ENCODE data around the gene GPATCH8. TPM values are rescaled to one million over a fixed set of nuclear protein-coding genes. Genes with fewer than 3 reads are reported as not detected.

GPATCH8 gene
- total RNA-seq, 1 donor from 2014 or later: 51.5 TPM

DNA sequence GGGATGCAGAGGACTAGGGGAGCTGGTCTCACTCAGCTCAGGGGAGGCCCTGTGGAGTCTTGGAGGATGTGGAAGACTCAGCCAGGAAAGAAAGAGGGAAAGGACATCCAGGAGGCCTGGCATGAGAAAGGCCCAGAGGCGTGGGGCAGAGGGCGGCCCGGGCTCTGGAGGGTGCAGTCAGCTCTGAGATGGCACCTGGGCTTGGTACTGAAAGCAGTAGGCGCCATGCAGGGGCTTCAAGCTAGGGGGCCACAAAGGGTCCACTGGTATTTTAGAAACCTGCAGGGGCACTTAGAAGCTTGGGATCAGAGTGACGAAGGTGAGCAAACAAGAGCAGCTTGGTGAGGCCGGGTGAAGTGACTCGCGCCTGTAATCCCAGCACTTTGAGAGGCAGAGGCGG is 145.1 kb downstream of the GPATCH8 start:
- H3K9me3 Mint-ChIP-seq: no peaks in the 10 kb centered on the region
- TF ChIP-seq, protein P1, sequence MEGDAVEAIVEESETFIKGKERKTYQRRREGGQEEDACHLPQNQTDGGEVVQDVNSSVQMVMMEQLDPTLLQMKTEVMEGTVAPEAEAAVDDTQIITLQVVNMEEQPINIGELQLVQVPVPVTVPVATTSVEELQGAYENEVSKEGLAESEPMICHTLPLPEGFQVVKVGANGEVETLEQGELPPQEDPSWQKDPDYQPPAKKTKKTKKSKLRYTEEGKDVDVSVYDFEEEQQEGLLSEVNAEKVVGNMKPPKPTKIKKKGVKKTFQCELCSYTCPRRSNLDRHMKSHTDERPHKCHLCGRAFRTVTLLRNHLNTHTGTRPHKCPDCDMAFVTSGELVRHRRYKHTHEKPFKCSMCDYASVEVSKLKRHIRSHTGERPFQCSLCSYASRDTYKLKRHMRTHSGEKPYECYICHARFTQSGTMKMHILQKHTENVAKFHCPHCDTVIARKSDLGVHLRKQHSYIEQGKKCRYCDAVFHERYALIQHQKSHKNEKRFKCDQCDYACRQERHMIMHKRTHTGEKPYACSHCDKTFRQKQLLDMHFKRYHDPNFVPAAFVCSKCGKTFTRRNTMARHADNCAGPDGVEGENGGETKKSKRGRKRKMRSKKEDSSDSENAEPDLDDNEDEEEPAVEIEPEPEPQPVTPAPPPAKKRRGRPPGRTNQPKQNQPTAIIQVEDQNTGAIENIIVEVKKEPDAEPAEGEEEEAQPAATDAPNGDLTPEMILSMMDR (conservative IDR thresholded peaks at IDR 0.05): no peak
- peaks cover under 1% of the 10 kb centered on the region for H3K36me3 Mint-ChIP-seq
- H3K27ac Mint-ChIP-seq: no peak overlapping the region
- no peak overlapping the region for H3K4me3 Mint-ChIP-seq
- H3K4me1 Mint-ChIP-seq (ENCODE audit: unreplicated experiment): peaks cover 26% of the 10 kb centered on the region
- DNase-seq (ENCODE audit: extremely low spot score, unreplicated experiment): no peak
- no peaks in the 10 kb centered on the region for H3K27me3 Mint-ChIP-seq

DNA sequence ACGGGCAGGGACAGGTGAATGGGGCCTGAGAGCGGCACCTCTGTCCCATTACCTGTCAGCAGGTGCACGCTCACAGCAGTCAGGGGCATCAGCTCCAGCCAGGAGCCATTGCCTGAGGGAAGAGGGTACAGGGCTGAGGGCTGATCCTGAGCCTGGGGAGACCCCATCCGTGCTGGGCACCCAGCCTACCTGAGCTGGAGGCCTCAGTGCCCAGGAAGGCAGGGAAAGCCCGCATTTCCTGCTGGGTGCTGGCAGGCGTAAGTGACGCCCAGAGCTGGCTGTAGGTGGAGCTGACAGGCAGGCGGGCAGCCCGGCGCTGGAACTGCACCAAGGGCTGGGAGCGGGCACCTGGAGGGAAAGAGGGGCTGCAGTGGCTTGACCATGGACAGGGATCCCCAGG is 147.0 kb downstream of the GPATCH8 start:
- H3K27ac Mint-ChIP-seq: no peak overlapping the region
- H3K9me3 Mint-ChIP-seq: no peaks in the 10 kb centered on the region
- H3K27me3 Mint-ChIP-seq: no peaks in the 10 kb centered on the region
- H3K36me3 Mint-ChIP-seq: peaks cover 4% of the 10 kb centered on the region
- peaks cover 23% of the 10 kb centered on the region for H3K4me1 Mint-ChIP-seq (ENCODE audit: unreplicated experiment)
- H3K4me3 Mint-ChIP-seq: no peak overlapping the region
- TF ChIP-seq, protein P1 (conservative IDR thresholded peaks at IDR 0.05): no peak
- no peak for DNase-seq (ENCODE audit: extremely low spot score, unreplicated experiment)

DNA sequence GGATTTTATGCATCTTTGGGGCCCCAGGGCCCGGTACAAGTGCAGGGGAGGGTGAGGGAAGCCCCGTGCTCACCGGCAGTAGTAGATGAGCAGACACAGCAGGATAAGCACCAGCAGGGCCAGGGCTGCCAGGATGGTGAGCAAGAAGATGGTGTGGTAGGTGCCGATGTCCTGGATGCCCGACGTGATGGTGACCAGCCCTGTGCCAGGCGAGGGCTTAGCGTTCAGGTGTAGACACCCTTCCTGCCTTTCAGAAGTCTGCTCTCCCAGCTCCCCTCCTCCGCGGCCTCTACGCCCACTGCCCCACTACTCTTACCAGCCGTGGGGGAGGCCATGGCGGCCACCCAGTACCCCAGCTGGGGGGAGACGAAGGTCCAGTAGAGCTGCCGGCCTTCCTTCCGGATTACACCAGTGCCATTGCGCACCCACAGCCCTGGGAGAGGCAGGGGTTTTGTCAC is 147.5 kb downstream of the GPATCH8 start:
- Mint-ChIP-seq H3K27ac (no peak overlapping the region), H3K9me3 (no peaks in the 10 kb centered on the region), H3K36me3 (peaks cover 4% of the 10 kb centered on the region), H3K4me1 (ENCODE audit: unreplicated experiment) (peaks cover 18% of the 10 kb centered on the region), H3K27me3 (no peaks in the 10 kb centered on the region), H3K4me3 (no peak overlapping the region)
- DNase-seq (ENCODE audit: extremely low spot score, unreplicated experiment): no peak
- TF ChIP-seq, protein P1 (conservative IDR thresholded peaks at IDR 0.05): no peak

DNA sequence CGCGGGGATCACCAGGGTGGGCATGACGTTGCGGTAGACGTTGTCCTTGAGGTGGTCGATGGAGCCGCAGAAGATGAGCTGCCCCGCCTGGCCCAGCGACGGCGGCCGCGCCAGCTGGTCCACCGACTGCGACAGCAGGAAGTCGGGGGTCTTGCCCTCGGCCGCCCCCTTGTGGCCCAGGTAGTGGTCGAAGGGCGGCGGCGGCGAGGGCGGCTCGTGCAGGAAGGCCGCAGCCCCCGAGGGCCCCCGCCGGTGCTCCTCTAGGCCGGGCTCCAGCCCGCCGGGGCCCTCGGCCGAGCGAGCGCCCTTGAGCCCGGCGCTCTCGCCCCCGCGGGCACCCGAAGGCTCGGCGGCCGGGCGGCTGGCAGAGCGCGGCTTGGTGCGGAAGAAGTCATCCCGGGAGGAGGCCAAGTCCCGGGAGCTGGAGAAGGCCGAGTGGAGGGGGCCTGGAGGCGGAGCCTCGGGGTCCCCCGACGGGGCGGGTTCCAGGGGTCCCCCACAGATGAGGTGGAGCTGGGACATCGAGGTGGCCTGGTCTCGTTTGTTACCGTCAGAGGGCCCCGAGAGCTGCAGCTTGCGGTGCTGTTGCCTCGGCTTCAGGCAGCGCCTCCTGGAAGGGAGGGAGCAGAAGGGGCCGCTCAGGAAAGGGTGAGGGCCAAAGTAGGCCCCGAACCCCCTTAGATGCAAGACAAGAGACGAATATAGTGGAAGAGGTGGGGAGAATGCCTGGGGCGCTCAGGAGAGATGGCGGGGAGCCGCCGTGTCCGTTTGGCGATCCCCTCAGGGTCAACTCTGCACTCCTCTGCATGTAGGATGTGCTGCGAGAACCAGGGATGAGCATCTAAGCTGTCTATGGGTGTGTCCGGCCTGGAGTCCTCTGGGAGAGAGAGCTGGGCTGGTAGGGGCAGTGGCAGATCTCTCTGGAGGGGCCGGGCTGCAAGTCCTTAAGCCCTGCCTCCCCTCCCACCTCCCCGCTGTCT is 148.3 kb downstream of the GPATCH8 start:
- Mint-ChIP-seq H3K27me3 (no peaks in the 10 kb centered on the region), H3K27ac (no peak overlapping the region), H3K4me1 (ENCODE audit: unreplicated experiment) (peaks cover 11% of the 10 kb centered on the region), H3K9me3 (no peaks in the 10 kb centered on the region), H3K36me3 (peaks cover 4% of the 10 kb centered on the region), H3K4me3 (peak overlapping the region; percentile 36)
- TF ChIP-seq, protein P1 (conservative IDR thresholded peaks at IDR 0.05): peak; percentile 78
- DNase-seq (ENCODE audit: extremely low spot score, unreplicated experiment): no peak

DNA sequence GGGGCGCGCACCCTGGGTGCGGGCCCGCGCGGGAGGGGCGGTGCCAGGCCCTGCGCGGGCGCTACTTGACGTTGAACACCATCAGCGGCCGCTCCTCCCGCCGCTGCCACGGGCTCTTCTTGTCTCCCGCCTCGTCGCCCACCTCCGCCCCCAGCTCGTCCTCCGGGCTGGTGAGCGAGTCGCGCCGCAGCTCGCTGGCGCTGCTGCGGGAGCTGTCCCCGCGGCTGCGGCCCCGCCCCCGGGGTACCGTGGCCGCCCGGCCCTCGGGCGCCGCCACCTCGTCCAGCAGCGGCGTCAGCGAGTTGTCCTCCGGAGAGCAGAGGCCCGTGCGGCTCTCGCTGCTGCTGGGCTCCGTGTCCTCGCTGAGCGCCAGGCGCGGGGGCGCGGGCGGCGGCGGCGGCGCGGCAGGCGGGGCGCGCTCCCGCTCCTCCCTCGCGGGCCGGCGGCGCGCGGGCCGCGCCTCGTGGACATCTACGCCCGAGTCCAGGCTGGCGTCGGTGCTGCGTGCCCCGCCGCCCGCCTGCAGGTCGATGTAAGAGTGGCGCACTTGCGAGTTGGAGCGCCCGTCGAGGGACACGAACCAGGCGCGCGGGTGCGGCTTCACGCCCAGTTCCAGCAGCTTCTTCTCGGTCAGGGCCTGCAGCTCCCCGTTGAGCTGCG is 149.4 kb downstream of the GPATCH8 start:
- H3K27me3 Mint-ChIP-seq: no peaks in the 10 kb centered on the region
- H3K27ac Mint-ChIP-seq: no peak overlapping the region
- no peak for DNase-seq (ENCODE audit: extremely low spot score, unreplicated experiment)
- H3K4me1 Mint-ChIP-seq (ENCODE audit: unreplicated experiment): peaks cover 5% of the 10 kb centered on the region
- H3K36me3 Mint-ChIP-seq: peaks cover 4% of the 10 kb centered on the region
- TF ChIP-seq, protein P1 (conservative IDR thresholded peaks at IDR 0.05): no peak
- no peaks in the 10 kb centered on the region for H3K9me3 Mint-ChIP-seq
- no peak overlapping the region for H3K4me3 Mint-ChIP-seq
